Hepatocyte (in vitro differentiated cells): ENCODE data around the gene UBE2D2. TPM values are rescaled to one million over a fixed set of nuclear protein-coding genes. Genes with fewer than 3 reads are reported as not detected.
"Not testable (repeated sequence)": the region's sequence is repeated elsewhere in the genome, so short reads cannot be mapped to it uniquely, and the experiment has no call there.

ENCODE experiments used
- DNase-seq: peaks from one replicate; pipeline ENCODE4 v3.0.0-alpha.2; 2016; ENCODE audit warnings: low spot score
- H2AFZ ChIP-seq: fragments of 200-600 bp; sonication (generic); 2 replicates; pipeline ENCODE4 v1.6.0; 2016; ENCODE audit warnings: antibody characterized with exemption, mild to moderate bottlenecking
- H3K27ac ChIP-seq: fragments of 200-600 bp; sonication (generic); 2 replicates; pipeline ENCODE4 v1.5.1; 2016; ENCODE audit warnings: mild to moderate bottlenecking
- H3K27me3 ChIP-seq: fragments of 200-600 bp; sonication (generic); 2 replicates; pipeline ENCODE4 v1.6.1; 2016
- H3K36me3 ChIP-seq: fragments of 200-600 bp; sonication (generic); replicated peaks from 2 replicates; pipeline ENCODE4 v1.5.1; 2016; ENCODE audit warnings: low read depth; ENCODE audit not compliant: insufficient read depth
- H3K4me1 ChIP-seq: fragments of 200-600 bp; sonication (generic); 2 replicates; pipeline ENCODE4 v1.5.1; 2016; ENCODE audit warnings: mild to moderate bottlenecking, moderate library complexity; ENCODE audit not compliant: insufficient read depth
- H3K4me2 ChIP-seq: fragments of 200-600 bp; sonication (generic); 2 replicates; pipeline ENCODE4 v1.6.0; 2016
- H3K4me3 ChIP-seq: fragments of 200-600 bp; sonication (generic); 2 replicates; pipeline ENCODE4 v1.5.1; 2016; ENCODE audit warnings: mild to moderate bottlenecking
- H3K79me2 ChIP-seq: fragments of 200-600 bp; sonication (generic); 2 replicates; pipeline ENCODE4 v1.6.0; 2017; ENCODE audit warnings: mild to moderate bottlenecking
- H3K9me2 ChIP-seq: fragments of 200-600 bp; sonication (generic); replicated peaks from 2 replicates; pipeline ENCODE4 v1.6.0; 2017; ENCODE audit warnings: mild to moderate bottlenecking; ENCODE audit not compliant: insufficient read depth
- H3K9me3 ChIP-seq: fragments of 200-600 bp; sonication (generic); 2 replicates; pipeline ENCODE4 v1.5.1; 2016; ENCODE audit warnings: low read depth, mild to moderate bottlenecking
- H4K20me1 ChIP-seq: fragments of 200-600 bp; sonication (generic); 2 replicates; pipeline ENCODE4 v1.6.0; 2016; ENCODE audit warnings: mild to moderate bottlenecking; ENCODE audit not compliant: insufficient read depth, poor library complexity, severe bottlenecking
- CTCF ChIP-seq: fragments of 200-600 bp; sonication (generic); IDR thresholded peaks from 2 replicates; pipeline ENCODE4 v1.5.1; 2016; ENCODE audit warnings: antibody characterized with exemption, mild to moderate bottlenecking; ENCODE audit not compliant: poor library complexity
- EZH2 ChIP-seq: fragments of 200-600 bp; sonication (generic); IDR thresholded peaks from 2 replicates; pipeline ENCODE4 v1.6.1; 2016; ENCODE audit warnings: antibody characterized with exemption, mild to moderate bottlenecking, borderline replicate concordance
- EZH2phosphoT487 ChIP-seq: fragments of 200-600 bp; sonication (generic); IDR thresholded peaks from one replicate; pipeline ENCODE4 v1.6.1; 2018; ENCODE audit warnings: antibody characterized with exemption, mild to moderate bottlenecking, low read depth, moderate library complexity; ENCODE audit not compliant: unreplicated experiment, severe bottlenecking
- WGBS: methylation state at CpG from one replicate; pipeline ENCODE4 v1.1.6; 2016; ENCODE audit warnings: low lambda C conversion rate; ENCODE audit errors: missing lambda C conversion rate; 5-methylcytosine and 5-hydroxymethylcytosine counted together
- polyA plus RNA-seq: library from polyadenylated mRNA; unstranded; fragments of >200 nt; fragmentation: Nextera tagmentation; extraction: Ambion mirVana; gene quantifications from 2 replicates; pipeline ENCODE4 v1.2.1, GENCODE V29; 2016
- total RNA-seq: library from RNA; depleted of rRNA; stranded (reverse); fragments of >200 nt; gene quantifications from 2 replicates; pipeline ENCODE4 v1.2.3, GENCODE V29; 2014

The UBE2D2 gene
- total and polyA plus RNA-seq, 2 experiments from 2014 or later = 85.9 to 182 TPM

- WGBS = 62% methylated on average over 4 of the region's 4 CpGs
- Histone ChIP-seq H3K4me1 (peaks cover 5% of the 10 kb centered on the region), H3K4me3 (no peak overlapping the region), H3K79me2 (no peaks in the 10 kb centered on the region), H3K9me3 (no peaks in the 10 kb centered on the region), H3K9me2 (no peaks in the 10 kb centered on the region), H3K4me2 (no peak overlapping the region), H3K27me3 (no peaks in the 10 kb centered on the region), H3K36me3 (no peaks in the 10 kb centered on the region), H2AFZ (no peak overlapping the region), H4K20me1 (no peaks in the 10 kb centered on the region), H3K27ac (no peak overlapping the region)
- DNase-seq = no peak
- no peak for TF ChIP-seq EZH2phosphoT487
- TF ChIP-seq EZH2 = no peak
- TF ChIP-seq CTCF = no peak
These were observed 36.7 kb upstream of the UBE2D2 start for GRCh38 chr5:139524446-139524845.

- Histone ChIP-seq H3K9me2 (no peaks in the 10 kb centered on the region), H4K20me1 (no peaks in the 10 kb centered on the region), H3K4me1 (peaks cover 5% of the 10 kb centered on the region), H3K36me3 (no peaks in the 10 kb centered on the region), H3K4me3 (no peak overlapping the region), H2AFZ (no peak overlapping the region), H3K9me3 (no peaks in the 10 kb centered on the region), H3K27ac (no peak overlapping the region), H3K27me3 (no peaks in the 10 kb centered on the region), H3K79me2 (no peaks in the 10 kb centered on the region), H3K4me2 (no peak overlapping the region)
- no peak for TF ChIP-seq EZH2phosphoT487
- no peak for TF ChIP-seq CTCF
- no peak for TF ChIP-seq EZH2
- WGBS = 67% methylated on average over 2 of the region's 2 CpGs
- no peak for DNase-seq
These were observed 36.1 kb upstream of the UBE2D2 start for GRCh38 chr5:139524940-139525585.

GRCh38 chr5:139525586-139526308, 35.4 kb upstream of the UBE2D2 start:
- DNase-seq, H3K27ac ChIP-seq, H3K36me3 ChIP-seq, H4K20me1 ChIP-seq, H3K4me1 ChIP-seq, H3K9me2 ChIP-seq, H3K79me2 ChIP-seq, H3K4me2 ChIP-seq, H3K9me3 ChIP-seq, H3K27me3 ChIP-seq, H2AFZ ChIP-seq, H3K4me3 ChIP-seq: not testable (repeated sequence)
- 83% methylated on average over 12 of the region's 12 CpGs for WGBS

GRCh38 chr5:139526309-139527089, 34.6 kb upstream of the UBE2D2 start:
- H3K9me2 ChIP-seq, DNase-seq, H3K9me3 ChIP-seq, H3K4me3 ChIP-seq, H3K79me2 ChIP-seq, H3K27ac ChIP-seq, H2AFZ ChIP-seq, H3K36me3 ChIP-seq, H3K4me2 ChIP-seq, H3K27me3 ChIP-seq, H3K4me1 ChIP-seq, H4K20me1 ChIP-seq: not testable (repeated sequence)
- 72% methylated on average over 22 of the region's 22 CpGs for WGBS

- H3K27ac ChIP-seq, H4K20me1 ChIP-seq, H3K9me3 ChIP-seq, H3K4me2 ChIP-seq, H3K27me3 ChIP-seq, H2AFZ ChIP-seq, H3K79me2 ChIP-seq, H3K36me3 ChIP-seq, H3K4me1 ChIP-seq, DNase-seq, H3K9me2 ChIP-seq, H3K4me3 ChIP-seq: not testable (repeated sequence)
- WGBS = 85% methylated on average over 2 of the region's 2 CpGs
These were observed 34.1 kb upstream of the UBE2D2 start for GRCh38 chr5:139527090-139527470.

GRCh38 chr5:139527896-139528467, 33.2 kb upstream of the UBE2D2 start:
- H4K20me1 ChIP-seq, H3K4me1 ChIP-seq, H3K27me3 ChIP-seq, H2AFZ ChIP-seq, H3K9me3 ChIP-seq, H3K4me3 ChIP-seq, H3K9me2 ChIP-seq, H3K27ac ChIP-seq, H3K36me3 ChIP-seq, H3K79me2 ChIP-seq, H3K4me2 ChIP-seq, DNase-seq: not testable (repeated sequence)
- 75% methylated on average over 7 of the region's 7 CpGs for WGBS
